HG03342 (cell line): ENCODE data around the gene ALOX12.

Experiments
- ATAC-seq: cut with Tn5 transposase; IDR thresholded peaks from one replicate; pipeline ENCODE4 v1.9.1; 2021; ENCODE audit warnings: mild to moderate bottlenecking, moderate library complexity; ENCODE audit not compliant: unreplicated experiment

ALOX12 gene

DNA sequence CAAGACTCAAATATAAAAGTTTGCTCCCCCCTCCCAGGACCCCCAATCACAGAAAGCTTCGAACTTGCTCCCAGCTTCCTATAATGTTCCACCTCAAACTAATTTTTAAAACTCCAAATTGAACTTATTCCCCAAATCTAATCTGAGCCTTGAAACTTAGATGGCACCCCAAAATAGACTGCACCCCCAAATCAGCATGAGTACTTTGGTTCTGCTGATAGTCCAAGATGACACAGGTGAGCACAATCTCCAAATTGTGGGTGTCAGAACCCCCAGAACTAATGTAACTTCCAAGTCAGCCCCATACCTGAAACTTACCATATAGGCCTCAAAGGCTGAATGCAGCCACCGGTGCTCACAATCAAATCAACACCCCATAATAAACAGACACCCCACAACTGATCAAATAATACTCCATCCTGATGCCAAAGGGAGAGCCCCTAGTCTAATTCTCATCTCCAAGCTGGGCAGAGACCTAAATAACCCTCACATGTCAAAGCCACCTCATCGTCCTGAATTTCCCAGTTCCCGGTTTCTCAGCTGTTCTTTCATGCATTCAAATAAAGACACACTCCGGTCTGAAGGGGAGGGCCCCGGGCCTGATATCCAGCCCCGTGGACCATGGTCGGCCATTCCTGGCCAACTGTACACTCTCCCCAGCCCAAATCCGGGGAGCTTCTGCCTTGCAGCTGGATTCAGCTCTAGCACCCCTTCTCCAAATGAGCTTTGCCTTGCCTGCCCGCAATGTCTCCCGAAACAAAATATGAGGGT is 25.2 kb downstream of the ALOX12 start:
- no peak for ATAC-seq

DNA sequence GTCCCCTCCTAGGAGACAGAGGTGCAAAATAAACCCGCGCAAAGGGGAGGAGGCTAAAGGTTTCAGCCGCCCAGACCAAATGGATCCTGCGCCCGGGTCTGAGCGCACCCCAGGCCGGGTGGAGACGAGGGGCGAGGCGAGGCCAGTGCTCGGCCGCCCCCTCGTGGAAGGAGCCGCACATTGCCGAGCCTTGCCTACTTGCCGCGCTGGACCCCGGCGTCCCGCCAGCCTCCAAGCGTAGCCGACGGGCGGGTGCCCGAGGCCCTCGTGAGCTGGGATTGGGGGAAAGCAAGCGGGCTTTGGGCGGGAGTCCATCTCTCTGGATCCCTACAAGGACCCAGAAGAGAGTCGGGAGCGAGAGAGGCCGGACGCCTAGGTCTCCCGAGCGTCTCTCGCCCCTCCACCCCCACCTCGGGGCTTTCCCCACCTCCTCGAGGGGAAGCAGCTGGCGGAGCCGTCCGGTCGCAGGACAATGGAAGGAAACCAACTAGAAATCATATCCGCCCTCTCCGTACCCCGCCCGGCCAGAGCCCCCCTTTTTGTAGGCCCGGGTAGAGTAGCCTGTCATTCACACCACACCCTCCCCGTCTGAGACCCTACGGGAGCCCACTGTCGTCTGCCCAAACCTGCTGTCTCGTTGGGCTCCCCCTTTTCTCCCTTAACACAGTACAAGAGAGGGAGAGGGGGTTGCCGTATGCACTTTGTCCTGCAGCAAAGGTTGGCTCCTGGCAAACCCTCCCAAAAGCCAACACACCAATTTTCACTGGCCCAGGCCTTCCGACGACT is 26.3 kb downstream of the ALOX12 start:
- peak; percentile 61 for ATAC-seq

DNA sequence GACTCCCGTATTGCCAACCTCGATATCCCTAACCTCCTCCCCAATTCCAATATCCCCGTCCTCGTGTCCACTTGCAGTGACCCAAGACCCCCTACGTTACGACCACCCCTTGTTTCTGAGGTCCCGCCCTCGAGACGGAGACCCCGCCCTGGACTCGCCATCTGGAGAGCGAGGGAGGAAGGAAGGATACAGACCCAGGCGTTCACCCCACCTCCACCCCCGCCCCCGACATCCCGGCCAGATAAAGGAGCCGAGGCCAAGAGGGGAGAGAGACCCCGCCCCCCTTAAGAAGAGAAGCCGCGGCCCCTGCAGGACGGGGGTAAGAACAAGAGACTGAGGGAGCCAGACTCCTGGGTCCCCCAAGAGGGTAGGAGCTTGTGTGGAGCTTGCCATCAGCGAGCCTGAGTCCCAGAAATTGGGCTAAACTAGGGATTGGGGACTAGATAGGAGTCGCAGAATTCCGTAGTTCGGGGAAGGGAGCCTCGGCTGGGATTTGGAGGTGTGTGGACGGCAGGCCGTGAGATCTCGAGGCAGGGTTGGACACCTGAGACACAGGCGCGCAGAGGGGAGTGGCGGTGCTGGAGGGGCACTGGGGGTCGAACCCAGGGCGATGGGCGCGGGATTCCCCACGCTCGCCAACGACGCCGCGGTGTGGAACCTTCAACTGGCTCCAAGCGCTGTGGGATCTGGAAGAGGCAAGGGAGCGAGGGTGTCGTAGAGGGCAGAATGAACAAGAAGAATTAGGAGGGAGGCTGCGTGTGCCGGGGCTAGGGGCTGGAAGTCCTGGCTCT is 27.1 kb downstream of the ALOX12 start, which contains the start of gene BCL6B:
BCL6B (plus strand) TSS at position 270 of the 791 bp plus-strand sequence. CDS start 622 bp downstream, outside the sequence.
- no peak for ATAC-seq

GRCh38 chr17:7023576-7024401 is 27.9 kb downstream of the ALOX12 start:
- no peak for ATAC-seq

DNA sequence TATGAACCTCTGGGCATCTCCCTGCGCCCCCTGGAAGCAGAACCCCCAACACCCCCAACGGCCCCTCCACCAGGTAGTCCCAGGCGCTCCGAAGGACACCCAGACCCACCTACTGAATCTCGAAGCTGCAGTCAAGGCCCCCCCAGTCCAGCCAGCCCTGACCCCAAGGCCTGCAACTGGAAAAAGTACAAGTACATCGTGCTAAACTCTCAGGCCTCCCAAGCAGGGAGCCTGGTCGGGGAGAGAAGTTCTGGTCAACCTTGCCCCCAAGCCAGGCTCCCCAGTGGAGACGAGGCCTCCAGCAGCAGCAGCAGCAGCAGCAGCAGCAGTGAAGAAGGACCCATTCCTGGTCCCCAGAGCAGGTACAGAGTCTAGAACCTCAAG is 28.5 kb downstream of the ALOX12 start:
- ATAC-seq, result no peak

DNA sequence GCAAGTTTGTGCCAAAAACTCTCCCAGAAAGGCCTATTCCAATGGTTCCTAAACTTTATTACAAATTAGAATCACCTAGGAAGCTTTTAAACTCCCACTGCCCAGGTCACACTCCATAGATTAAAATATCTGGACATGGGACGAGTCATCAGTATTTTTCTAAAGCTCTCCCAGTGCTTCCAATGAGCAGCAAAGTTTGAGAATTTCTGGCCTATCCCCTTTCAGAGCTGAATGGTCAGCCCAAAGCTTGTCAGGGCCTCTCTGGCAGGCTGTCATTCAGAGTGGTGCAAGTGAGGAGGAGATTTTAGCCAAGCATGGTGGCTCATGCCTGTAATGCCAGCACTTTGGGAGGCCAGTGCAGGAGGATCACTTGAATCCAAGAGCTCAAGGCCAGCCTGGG is 29.4 kb downstream of the ALOX12 start:
- no peak for ATAC-seq

DNA sequence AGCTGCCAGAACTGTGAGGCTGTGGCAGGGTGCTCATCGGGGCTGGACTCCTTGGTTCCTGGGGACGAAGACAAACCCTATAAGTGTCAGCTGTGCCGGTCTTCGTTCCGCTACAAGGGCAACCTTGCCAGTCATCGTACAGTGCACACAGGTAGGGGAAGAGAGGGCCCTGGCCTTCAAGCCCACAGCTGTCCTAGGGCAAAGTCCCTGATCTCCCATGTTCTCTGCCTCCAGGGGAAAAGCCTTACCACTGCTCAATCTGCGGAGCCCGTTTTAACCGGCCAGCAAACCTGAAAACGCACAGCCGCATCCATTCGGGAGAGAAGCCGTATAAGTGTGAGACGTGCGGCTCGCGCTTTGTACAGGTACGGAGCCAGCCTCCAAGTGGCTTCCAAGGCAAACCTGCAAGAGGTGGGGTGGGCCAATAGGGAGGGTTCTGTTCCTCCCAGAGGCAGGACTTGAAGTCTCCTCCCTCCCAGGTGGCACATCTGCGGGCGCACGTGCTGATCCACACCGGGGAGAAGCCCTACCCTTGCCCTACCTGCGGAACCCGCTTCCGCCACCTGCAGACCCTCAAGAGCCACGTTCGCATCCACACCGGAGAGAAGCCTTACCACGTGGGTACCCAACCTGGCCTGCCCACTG is 30.7 kb downstream of the ALOX12 start:
- ATAC-seq, result no peak

DNA sequence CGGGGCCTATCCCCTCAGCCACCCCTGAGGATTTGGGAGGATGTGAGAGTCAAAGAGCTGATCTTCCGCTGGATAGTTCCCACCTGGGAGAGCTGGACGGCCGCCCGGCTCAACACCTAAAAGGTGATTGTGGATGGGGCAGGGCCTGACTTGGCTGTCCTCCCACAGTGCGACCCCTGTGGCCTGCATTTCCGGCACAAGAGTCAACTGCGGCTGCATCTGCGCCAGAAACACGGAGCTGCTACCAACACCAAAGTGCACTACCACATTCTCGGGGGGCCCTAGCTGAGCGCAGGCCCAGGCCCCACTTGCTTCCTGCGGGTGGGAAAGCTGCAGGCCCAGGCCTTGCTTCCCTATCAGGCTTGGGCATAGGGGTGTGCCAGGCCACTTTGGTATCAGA is 31.5 kb downstream of the ALOX12 start:
- ATAC-seq, result no peak

DNA sequence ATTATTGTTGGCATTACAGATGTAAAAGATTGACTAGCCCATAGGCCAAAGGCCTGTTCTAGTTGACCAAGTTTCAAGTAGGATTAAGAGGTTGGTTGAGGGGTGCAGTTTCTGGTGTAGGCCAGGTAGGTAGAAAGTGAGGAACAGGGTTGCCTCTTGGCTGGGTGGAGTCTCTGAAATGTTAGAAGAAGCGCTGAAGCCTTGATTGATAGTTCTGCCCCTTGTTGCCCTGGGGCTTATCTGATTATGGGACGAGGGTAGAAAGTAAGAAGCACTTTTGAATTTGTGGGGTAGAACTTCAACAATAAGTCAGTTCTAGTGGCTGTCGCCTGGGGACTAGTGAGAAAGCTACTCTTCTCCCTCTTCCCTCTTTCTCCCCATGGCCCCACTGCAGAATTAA is 33.2 kb downstream of the ALOX12 start:
- ATAC-seq, result no peak

DNA sequence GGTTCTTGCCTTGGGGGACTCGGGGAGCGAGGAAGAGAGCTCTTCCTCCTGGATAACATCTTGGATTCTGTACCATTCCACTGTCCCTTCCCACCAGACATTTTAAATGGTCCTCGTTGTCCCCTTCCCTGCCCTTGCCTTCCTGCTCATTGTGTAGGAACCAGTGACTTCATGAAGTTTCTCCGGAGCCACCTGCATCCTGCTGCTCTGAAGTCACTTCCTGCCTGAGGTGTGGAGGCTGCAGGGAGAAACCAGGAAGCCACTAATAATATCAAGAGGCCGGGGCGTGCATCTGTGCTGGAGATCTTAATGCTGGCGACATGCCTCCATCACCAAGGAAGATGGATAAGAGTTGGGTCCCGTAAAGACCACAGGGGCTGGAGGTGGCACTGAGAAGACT is 33.8 kb downstream of the ALOX12 start:
- no peak for ATAC-seq

- peak; percentile 13 for ATAC-seq
Measured at GRCh38 chr17:7034955-7035590, 39.2 kb downstream of the ALOX12 start.

DNA sequence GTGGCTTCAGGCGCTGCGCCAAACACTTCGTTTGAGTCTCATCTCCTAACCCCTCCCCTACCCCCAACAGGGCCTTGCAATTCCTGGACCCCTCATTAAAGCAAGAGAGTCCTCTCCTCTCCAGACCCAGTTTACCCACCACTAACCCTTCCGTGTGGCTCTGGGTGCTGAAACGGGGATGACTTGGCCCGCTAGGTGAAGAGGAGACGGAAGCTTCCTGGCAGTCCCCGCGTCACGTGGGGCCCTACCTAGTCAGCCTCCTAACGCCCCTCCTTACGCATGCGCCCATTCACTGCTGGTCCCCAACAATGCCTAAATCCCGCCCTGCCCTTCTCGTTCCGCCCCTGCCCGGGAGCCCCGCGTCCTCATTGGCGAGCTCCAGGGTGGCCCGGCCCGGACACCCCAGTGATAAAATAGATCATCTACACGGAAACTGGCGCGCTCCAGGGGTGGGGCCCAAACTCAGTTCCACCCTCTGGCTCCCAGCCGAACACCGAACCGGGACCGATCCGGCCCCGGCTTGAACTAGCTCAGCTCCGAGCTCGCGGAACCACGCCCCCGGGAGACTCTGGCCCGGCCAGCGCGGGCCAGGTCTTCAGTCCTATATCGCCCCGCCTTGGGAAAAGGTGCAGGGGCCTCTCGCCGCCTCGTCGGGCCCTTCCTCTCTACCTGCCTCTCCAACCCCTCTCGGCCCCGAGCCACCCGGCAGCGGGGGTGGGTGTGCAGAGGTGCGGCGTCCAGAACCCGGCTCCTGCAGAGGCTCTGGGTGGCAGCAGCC is 39.9 kb downstream of the ALOX12 start, which contains the start of gene SLC16A13:
SLC16A13 (plus strand) TSS at position 425 of the 778 bp plus-strand sequence. CDS start 368 bp downstream, outside the sequence.
- peak; percentile 89 for ATAC-seq

DNA sequence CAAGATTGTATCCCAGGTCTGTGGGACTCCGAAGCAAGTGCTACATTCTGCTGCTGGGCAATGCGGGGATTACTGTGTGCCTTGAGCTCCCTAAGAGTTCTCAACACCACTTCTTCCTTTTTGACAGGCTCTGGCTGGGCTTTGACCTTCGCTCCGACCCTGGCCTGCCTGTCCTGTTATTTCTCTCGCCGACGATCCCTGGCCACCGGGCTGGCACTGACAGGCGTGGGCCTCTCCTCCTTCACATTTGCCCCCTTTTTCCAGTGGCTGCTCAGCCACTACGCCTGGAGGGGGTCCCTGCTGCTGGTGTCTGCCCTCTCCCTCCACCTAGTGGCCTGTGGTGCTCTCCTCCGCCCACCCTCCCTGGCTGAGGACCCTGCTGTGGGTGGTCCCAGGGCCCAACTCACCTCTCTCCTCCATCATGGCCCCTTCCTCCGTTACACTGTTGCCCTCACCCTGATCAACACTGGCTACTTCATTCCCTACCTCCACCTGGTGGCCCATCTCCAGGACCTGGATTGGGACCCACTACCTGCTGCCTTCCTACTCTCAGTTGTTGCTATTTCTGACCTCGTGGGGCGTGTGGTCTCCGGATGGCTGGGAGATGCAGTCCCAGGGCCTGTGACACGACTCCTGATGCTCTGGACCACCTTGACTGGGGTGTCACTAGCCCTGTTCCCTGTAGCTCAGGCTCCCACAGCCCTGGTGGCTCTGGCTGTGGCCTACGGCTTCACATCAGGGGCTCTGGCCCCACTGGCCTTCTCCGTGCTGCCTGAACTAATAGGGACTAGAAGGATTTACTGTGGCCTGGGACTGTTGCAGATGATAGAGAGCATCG is 42.4 kb downstream of the ALOX12 start:
- ATAC-seq, result no peak

DNA sequence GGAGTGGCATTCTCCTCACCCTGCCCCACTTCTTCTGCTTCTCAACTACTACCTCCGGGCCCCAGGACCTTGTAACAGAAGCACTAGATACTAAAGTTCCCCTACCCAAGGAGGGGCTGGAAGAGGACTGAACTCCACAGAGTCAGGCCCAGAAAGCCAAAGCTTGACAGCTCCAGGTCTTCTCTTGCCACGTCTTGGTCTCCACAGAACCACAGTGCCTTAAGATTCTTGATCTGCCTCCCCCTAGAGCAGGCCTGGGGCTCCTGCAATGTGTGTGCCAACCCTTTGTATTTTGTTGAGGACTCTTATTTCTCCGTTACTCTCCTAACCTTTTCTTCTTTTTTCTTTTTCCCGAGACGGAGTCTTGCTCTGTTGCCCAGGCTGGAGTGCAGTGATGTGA is 44.0 kb downstream of the ALOX12 start:
- no peak for ATAC-seq

- ATAC-seq, result no peak
Measured at GRCh38 chr17:7041607-7042500, 46.0 kb downstream of the ALOX12 start.

DNA sequence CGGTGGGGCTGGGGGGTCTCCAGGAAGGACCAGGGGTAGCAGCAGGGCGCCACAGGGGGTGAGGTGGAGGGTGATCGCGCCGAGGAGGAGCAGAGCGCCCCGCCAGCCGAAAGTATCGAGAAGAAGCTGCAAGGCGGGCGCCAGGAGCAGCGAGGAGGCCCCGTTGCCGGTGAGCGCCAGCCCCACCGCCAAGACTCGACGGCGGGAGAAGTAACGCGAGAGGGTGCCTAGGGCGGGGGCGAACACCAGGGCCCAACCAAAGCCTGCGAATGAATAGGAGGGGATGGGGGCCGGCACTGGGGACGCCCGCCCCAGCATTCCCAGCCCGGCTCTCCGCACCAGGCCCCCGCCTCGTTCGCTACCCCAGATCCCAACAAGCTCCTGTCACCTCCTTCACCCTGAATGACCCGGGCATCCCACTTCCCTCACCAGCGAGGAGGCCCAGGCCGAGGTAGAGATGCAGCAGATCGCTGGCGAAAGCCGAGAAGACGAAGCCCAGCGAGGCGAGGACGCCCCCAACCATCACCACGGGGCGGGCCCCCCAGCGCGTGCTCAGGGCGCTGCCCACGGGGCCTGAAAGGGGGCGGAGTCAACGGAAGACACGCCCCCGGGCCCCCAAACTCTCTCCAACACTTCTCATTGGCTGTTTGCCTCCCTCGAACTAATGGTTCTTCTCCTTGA is 46.8 kb downstream of the ALOX12 start:
- ATAC-seq, result peak; percentile 10
